Nephron (organoid): ENCODE data around the gene CDC37.
"Not testable (repeated sequence)": the region's sequence is repeated elsewhere in the genome, so short reads cannot be mapped to it uniquely, and the experiment has no call there.

ENCODE experiments used
- H3K27ac Mint-ChIP-seq, 3 experiments: 2 replicates each; pipeline ENCODE4 v1.8.0; 2020; ENCODE audit warnings: mixed read lengths in 3 of 3, mild to moderate bottlenecking in 2 of 3, moderate library complexity in 1 of 3
- H3K27me3 Mint-ChIP-seq: 2 replicates; pipeline ENCODE4 v1.8.0; 2021; ENCODE audit warnings: low read depth, mild to moderate bottlenecking, moderate library complexity, mixed read lengths
- H3K36me3 Mint-ChIP-seq: 2 replicates; pipeline ENCODE4 v1.8.0; 2020; ENCODE audit warnings: low read depth, mixed read lengths
- H3K4me1 Mint-ChIP-seq: 2 replicates; pipeline ENCODE4 v1.8.0; 2020; ENCODE audit warnings: mixed read lengths
- H3K4me3 Mint-ChIP-seq, 3 experiments: 2 replicates each; pipeline ENCODE4 v1.8.0; 2020; ENCODE audit warnings: mild to moderate bottlenecking in 3 of 3, mixed read lengths in 3 of 3, moderate library complexity in 2 of 3
- H3K9me3 Mint-ChIP-seq: 2 replicates; pipeline ENCODE4 v1.8.0; 2020; ENCODE audit warnings: mixed read lengths
- TF ChIP-seq, protein P1 (sequence below), 3 experiments: fragments of 200-600 bp; sonication (generic); IDR thresholded peaks; one replicate each; pipeline ENCODE4 v1.5.0; 2021; ENCODE audit warnings: antibody characterized with exemption in 3 of 3; ENCODE audit not compliant: unreplicated experiment in 3 of 3

Gene CDC37

GRCh38 chr19:10384580-10384979 lies 18.8 kb downstream of the CDC37 start:
- Mint-ChIP-seq H3K36me3 (peaks cover 3% of the 10 kb centered on the region), H3K27ac (no peak overlapping the region), H3K27me3 (peaks cover 3% of the 10 kb centered on the region), H3K9me3 (no peaks in the 10 kb centered on the region), H3K4me3 (no peak overlapping the region), H3K4me1 (peaks cover 16% of the 10 kb centered on the region)
- TF ChIP-seq, protein P1, sequence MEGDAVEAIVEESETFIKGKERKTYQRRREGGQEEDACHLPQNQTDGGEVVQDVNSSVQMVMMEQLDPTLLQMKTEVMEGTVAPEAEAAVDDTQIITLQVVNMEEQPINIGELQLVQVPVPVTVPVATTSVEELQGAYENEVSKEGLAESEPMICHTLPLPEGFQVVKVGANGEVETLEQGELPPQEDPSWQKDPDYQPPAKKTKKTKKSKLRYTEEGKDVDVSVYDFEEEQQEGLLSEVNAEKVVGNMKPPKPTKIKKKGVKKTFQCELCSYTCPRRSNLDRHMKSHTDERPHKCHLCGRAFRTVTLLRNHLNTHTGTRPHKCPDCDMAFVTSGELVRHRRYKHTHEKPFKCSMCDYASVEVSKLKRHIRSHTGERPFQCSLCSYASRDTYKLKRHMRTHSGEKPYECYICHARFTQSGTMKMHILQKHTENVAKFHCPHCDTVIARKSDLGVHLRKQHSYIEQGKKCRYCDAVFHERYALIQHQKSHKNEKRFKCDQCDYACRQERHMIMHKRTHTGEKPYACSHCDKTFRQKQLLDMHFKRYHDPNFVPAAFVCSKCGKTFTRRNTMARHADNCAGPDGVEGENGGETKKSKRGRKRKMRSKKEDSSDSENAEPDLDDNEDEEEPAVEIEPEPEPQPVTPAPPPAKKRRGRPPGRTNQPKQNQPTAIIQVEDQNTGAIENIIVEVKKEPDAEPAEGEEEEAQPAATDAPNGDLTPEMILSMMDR (IDR thresholded peaks at IDR 0.05; ENCODE audit: unreplicated experiment in 3 of 3) = no peak

DNA sequence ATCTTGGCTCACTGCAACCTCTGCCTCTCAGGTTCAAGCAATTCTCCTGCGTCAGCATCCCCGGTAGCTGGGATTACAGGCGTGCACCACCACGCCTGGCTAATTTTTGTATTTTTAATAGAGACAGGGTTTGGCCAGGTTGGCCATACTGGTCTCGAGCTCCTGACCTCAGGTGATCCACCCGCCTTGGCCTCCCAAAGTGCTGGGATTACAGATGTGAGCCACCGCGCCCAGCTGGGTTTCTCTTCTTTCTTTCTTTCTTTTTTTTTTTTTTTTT lies 20.2 kb downstream of the CDC37 start:
- not testable (repeated sequence) for H3K9me3 Mint-ChIP-seq, H3K4me3 Mint-ChIP-seq, H3K36me3 Mint-ChIP-seq, H3K27me3 Mint-ChIP-seq, H3K27ac Mint-ChIP-seq
- peaks cover 17% of the 10 kb centered on the region for H3K4me1 Mint-ChIP-seq

GRCh38 chr19:10380313-10381102 lies 22.8 kb downstream of the CDC37 start, which contains the start of gene TYK2:
TSS of gene TYK2 (minus strand) at chr19:10380572. CDS start at chr19:10378406, 2,166 bp downstream.
- H3K9me3 Mint-ChIP-seq = no peaks in the 10 kb centered on the region
- H3K4me3 Mint-ChIP-seq = peak within 1 kb of the TSS; percentile 93 to 95 (median 93)
- H3K36me3 Mint-ChIP-seq = peaks cover 14% of the 10 kb centered on the region
- peaks cover 17% of the 10 kb centered on the region for H3K4me1 Mint-ChIP-seq
- H3K27ac Mint-ChIP-seq = peak within 1 kb of the TSS; percentile 54 to 88 (median 75)
- peaks cover 3% of the 10 kb centered on the region for H3K27me3 Mint-ChIP-seq
- TF ChIP-seq, protein P1 (IDR thresholded peaks at IDR 0.05; ENCODE audit: unreplicated experiment in 3 of 3) = no peak

GRCh38 chr19:10379880-10380312 lies 23.4 kb downstream of the CDC37 start:
- TF ChIP-seq, protein P1 (IDR thresholded peaks at IDR 0.05; ENCODE audit: unreplicated experiment in 3 of 3) = no peak
- Mint-ChIP-seq H3K9me3 (no peaks in the 10 kb centered on the region), H3K27ac (peak overlapping the region; percentile 54 to 88 (median 75)), H3K4me3 (peak overlapping the region; percentile 93 to 95 (median 93)), H3K4me1 (peaks cover 17% of the 10 kb centered on the region), H3K36me3 (peaks cover 17% of the 10 kb centered on the region), H3K27me3 (peaks cover under 1% of the 10 kb centered on the region)

- Mint-ChIP-seq H3K36me3 (peaks cover 23% of the 10 kb centered on the region), H3K9me3 (no peaks in the 10 kb centered on the region), H3K27ac (no peak overlapping the region), H3K4me3 (peak overlapping the region in 1 of 3 experiments; percentile 3), H3K4me1 (peaks cover 17% of the 10 kb centered on the region), H3K27me3 (no peaks in the 10 kb centered on the region)
- TF ChIP-seq, protein P1 (IDR thresholded peaks at IDR 0.05; ENCODE audit: unreplicated experiment in 3 of 3) = no peak
Measured at GRCh38 chr19:10378124-10378523, 25.2 kb downstream of the CDC37 start.

DNA sequence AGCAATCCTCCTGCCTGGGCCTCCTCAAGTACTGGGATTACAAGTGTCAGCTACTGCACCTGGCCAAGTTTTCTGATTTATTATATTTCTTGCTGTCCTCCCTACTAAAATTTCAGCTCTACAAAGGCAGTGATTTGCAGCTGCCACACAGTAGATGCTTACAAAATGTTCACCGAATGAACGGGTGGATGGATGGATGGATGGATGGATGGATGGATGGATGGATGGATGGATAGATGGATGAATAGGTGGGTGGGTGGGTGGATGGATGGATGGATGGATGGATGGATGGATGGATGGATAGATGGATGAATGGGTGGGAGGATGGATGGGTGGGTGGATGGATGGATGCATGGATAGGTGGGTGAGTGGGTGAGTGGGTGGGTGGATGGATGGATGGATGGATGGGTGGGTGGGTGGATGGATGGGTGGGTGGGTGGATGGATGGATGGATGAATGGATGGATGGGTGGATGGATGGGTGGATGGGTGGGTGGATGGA lies 26.2 kb downstream of the CDC37 start:
- H3K9me3 Mint-ChIP-seq, H3K27me3 Mint-ChIP-seq, H3K27ac Mint-ChIP-seq: not testable (repeated sequence)
- H3K4me1 Mint-ChIP-seq = peaks cover 17% of the 10 kb centered on the region
- H3K36me3 Mint-ChIP-seq = peaks cover 23% of the 10 kb centered on the region
- H3K4me3 Mint-ChIP-seq = peak overlapping the region; percentile 55 to 76 (median 71)

- Mint-ChIP-seq H3K27ac (no peak overlapping the region), H3K36me3 (peaks cover 28% of the 10 kb centered on the region), H3K4me3 (no peak overlapping the region), H3K9me3 (no peaks in the 10 kb centered on the region), H3K4me1 (peaks cover 5% of the 10 kb centered on the region), H3K27me3 (no peaks in the 10 kb centered on the region)
- TF ChIP-seq, protein P1 (IDR thresholded peaks at IDR 0.05; ENCODE audit: unreplicated experiment in 3 of 3) = no peak
Measured at GRCh38 chr19:10374931-10375330, 28.4 kb downstream of the CDC37 start.
